Measurements from ENCODE around the gene AFF1.
A peak's percentile ranks its signal among the peaks of the same experiment; 100 is the strongest.

Gene AFF1

DNA sequence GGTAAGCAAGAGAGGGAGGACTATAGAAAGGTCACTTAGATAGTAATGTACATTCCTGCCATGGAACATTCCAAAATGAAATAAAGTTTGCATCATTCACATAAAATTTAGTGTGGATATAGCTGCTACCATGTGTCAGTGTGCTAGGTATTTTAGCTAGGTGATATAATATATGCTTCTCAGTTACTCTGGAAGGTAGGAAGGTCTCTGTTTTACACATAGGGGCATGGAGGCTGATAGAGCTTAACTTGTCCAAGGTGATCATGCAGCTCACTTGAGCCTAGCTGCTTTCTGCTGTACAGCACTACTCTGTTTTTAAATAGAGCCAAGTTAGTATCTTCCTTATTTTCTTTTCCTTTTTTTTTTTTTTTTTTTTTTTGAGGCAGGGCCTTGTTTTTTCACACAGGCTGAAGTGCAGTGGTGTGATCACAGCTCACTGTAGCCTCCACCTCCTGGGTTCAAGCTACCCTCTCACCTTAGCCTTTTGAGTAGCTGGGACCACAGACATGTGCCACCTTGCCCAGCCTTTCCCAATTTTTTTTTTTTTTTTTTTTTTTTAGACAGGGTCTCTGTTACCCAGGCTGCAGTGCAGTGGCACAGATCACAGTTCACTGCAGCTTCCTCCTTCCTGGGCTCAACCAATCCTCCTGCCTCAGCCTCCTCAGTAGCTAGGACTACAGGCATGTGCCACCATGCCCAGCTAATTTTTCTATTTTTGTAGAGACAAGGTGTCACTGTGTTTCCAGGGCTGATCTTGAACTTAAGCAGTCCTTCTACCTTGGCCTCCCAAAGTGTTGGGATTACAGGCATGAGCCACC is 10.4 kb downstream of the AFF1 start:
- FAIRE-seq = no peak
- DNase-seq (ENCODE audit: extremely low spot score, insufficient read length, low read depth) = no peak

DNA sequence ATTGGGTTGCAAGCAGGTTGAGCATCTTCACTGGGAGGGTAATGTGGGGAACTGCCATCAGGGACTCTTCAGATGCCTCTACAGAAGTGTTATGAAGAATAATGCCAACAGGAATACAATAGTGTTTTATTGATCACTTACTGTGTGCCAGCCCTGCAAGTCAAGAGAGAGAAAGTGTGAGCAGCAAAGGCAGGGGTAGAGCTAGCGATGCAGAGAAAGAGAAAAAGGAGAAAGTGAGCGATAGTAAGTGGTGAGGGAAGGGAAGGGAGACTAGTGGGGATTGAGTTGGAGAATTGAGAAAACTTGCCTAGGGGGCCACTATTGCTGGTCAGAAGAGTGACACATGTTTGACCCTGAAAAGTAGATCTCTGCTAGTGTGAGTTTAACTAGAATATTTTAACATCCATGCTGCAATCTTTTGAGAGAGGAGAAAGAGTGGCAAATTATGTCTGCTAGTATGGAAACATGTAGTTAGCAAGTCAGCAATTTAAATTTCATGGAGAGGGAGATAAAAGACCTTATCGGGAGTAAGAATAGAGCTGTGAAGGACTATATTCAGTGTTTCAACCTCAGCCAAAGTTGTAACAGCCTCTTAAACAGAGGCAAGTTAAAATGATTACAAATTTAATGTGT is 12.2 kb downstream of the AFF1 start:
- FAIRE-seq (peak; percentile 21), DNase-seq (ENCODE audit: extremely low spot score, insufficient read length, low read depth) (no peak)

DNA sequence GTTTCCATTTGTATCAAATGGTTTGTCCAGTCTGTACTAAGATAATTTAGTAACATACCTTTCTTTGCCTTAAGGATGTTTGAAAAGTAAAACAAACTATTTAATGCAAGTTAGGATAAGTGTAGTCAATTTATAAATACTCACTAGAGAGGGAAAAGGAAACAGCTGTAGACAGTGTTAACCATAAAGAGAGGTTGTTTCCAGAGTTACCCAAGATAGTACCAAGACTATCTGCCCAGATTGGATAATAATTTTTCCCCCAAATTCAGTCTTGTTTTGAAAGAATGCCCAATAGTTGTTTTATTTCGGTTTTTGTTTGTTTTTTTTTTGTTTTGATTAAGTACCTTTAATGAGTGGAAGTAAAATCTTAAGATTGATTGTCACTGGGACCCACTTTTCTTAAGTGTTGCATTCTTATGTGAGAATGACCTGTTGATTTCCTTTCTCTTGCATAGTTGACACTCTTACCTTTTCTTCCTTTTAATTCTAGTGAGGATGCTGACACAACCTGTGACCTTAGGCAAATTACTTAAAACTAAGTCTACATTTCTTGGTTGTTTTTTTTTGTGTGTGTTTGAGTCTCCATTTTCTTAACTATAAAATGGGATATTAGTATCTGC is 12.8 kb downstream of the AFF1 start:
- FAIRE-seq = peak; percentile 38

DNA sequence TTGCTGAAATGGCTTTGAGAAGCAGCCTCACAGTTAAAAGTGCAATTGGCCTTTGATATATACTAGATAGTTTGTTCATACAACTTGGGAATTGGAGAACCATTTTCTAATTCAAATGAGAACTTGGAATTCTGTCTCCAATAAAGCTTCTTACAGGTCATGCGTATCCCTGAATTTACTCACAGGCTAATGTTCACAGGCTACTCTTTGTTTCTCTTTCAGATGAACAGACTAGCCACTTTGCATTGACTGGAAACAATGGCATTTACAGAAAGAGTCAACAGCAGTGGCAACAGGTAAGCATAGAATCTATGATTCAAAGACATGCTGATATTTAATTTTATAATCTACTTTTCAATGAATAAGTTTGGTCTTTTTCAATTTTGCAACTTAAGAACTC is 13.5 kb downstream of the AFF1 start:
- peak; percentile 58 for FAIRE-seq
- no peak for DNase-seq (ENCODE audit: extremely low spot score, insufficient read length, low read depth)

More for the DNA sequence above, 12.8 kb downstream of the AFF1 start:
- DNase-seq (ENCODE audit: extremely low spot score, insufficient read length, low read depth) = no peak

DNA sequence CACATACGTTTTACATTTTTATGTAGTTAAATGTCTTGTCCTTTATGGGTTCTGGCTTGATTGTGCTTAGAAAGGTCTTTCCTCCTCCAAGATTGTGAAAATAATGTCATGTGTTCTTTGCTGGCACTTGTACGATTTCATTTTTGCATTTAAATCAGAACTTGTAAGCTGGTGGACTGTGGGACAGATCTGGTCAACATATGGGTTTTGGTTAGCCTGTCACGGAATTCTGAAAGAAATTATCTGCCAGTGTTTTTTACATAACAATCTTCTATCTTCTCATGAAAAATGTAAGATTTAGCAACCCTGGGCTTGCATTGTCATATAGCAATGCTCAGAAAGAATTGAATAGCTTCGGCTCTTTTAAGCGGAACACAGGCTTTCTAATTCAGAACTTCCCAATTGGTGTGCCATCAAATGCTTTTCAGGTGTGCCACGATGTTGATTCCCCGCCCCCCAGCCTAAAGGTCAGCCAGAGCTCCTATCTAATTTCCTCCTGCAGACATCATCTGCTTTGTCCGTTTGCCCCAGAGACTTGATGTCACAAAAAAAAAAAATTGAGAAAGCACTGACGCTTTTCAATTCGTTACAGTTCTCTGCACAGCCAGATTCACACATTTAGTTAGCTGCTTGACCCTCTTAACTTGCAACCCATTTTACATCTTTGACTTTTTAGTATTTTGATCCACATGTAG is 16.2 kb downstream of the AFF1 start:
- DNase-seq (ENCODE audit: extremely low spot score, insufficient read length, low read depth) (no peak), FAIRE-seq (no peak)

DNA sequence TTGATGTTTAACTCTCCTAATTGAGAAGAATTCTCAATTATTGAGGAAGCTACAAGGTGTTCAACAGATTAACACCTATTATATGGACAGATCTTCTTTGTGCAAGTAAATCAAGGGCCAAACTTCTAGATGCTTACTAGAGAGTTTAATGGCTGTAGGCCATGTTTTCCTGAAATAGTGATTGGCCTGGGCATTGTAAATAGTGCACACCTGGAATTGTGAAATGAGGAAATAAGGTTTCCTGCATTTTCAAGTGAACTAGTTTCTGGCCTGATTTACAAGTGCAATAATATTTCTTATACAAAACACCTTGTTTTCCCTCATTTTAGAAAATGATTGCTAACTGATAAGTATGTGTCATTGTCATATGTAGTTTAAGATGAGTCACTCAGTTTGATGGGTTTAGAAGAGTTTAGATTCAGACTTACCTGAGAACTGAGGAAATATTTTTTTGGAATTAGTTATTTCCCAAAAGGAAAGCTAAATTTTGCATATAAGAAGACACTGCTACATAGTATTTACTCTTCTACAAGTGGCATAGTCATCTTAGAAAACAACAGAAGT is 21.2 kb downstream of the AFF1 start:
- DNase-seq (ENCODE audit: extremely low spot score, insufficient read length, low read depth) (no peak), FAIRE-seq (peak; percentile 35)

DNA sequence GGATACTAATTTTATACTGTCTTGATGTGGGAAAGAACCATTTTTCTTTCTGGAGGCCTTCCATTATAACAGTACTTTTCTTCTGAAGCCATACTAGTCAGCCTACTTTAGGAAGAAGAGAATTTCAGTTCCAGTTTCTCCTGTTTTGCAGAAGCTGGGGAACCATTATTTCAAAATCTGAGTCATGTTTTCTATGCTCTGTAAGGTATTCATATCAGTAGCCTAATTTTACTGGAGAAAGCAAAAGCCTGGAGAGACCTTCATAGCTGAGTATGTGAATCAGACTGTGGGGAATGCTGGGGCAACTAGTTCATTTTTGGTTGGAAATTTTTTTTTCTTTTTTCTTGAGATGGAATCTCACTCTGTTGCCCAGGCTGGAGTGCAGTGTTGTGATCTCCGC is 22.4 kb downstream of the AFF1 start:
- peak; percentile 69 for FAIRE-seq
- no peak for DNase-seq (ENCODE audit: extremely low spot score, insufficient read length, low read depth)

DNA sequence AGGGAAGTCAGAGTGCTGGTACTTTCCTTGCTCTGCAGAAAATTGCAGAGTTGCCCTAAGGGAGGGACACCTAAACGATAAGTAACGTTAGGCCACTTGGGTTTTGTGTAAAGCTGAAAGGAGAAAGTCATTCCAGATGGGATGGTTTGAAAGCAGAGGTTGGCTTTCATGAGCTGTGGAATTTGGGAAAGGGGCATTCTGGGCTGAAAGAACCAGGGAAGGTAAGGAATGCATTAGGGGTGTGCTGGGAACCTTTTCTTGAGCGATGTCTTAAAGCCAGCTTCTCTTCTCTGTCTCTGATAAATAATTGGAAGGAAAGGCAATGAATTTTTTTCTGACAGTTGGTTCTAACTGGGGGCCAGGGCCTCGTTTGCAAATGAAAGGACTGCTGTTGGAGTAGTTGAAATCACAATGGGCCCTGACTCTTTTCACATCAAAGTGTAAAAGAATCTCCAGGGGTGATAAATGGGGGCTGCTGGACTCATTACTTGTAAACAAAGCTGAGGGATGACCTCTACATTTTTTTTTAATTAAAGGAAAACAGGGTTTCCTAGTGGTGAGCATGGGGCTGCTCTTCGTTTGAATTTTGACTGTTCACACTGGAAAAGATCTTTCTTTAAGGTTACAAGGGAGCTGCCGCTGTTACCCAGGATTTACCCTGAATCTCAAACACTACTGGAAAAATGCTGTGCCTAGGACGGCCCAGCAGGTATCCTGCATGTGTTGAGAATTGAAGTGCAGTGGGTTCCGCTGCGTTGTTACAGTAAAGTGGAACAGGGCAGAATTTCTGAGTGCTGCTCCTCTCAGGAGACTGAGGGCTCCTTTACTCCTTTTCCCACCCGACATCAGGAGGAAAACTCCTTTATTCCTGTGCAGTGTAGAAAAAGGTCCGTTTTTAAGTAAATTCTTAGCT is 25.0 kb downstream of the AFF1 start:
- no peak for DNase-seq (ENCODE audit: extremely low spot score, insufficient read length, low read depth)
- FAIRE-seq = peak; percentile 24

DNA sequence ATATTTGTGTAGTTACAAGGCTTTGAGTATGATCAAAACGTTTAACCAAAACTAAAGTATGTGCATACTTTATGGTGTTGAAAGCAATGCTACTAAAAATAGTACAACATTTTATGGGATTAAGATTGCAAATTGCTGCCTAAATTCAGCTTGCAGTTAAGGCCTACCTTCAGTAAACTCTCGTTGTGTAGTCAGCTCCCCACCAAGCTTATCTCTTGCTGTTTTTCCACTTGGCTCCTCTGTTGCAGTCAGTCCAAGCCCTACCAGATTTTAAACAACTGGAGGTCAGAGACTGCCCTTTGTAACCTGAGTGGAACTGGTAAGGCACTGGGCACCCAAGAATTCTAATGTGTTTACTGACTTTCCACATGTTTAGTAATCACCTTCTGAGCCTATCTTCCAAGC is 25.7 kb downstream of the AFF1 start:
- FAIRE-seq = no peak
- no peak for DNase-seq (ENCODE audit: extremely low spot score, insufficient read length, low read depth)

DNA sequence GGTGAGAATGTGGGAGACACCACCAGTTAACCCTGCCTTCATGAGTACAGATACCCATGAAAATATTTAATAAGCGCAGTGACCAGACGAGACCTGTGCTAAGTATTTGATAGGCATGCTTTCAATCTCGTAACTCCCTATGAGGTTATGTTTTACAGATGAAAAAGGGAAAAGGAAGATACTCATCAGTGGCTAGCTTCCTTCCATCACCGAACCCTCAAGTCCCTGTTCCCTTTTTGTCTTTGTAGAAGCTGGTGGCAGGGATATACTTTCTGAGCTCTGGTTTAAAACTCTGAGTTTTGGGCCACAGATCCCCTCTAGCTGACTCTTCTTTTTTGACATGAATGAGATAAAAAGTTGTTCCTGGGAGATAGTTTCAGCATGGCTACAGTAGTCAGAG is 26.3 kb downstream of the AFF1 start:
- FAIRE-seq = peak; percentile 61
- no peak for DNase-seq (ENCODE audit: extremely low spot score, insufficient read length, low read depth)

DNA sequence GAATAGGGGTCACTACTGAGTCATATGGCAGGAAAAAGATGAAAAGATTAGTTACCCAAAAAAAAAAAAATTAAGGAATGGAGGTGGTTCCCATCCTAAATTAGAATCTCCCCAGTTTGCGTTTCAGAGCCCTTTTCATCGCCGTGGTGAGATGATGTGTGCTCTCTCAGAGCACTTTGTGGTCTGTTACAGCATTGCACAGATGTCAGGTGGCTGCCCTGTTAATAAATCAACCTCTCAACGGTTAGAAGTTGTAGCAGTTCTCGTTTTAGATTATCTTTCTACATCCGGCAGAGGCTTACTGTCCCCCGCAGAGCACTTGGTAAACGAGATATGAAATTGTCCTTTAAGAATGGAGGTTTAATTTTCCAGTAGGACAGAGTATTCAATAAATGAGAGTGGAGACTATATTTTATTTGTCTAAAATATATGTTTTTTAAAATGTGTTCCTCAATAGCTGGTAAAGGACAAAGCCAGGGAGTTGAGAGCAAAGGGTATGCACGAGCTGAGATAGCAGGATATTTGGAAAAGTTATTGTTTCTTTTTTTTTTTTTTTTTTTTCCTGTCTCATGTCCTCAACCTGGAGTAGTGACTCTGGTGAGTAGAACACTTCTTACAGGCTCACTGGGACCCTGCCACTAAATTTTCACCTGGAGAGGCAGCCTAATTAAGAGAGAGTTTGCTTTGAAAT is 26.9 kb downstream of the AFF1 start:
- DNase-seq (ENCODE audit: extremely low spot score, insufficient read length, low read depth) = peak; percentile 36
- peak; percentile 95 for FAIRE-seq

DNA sequence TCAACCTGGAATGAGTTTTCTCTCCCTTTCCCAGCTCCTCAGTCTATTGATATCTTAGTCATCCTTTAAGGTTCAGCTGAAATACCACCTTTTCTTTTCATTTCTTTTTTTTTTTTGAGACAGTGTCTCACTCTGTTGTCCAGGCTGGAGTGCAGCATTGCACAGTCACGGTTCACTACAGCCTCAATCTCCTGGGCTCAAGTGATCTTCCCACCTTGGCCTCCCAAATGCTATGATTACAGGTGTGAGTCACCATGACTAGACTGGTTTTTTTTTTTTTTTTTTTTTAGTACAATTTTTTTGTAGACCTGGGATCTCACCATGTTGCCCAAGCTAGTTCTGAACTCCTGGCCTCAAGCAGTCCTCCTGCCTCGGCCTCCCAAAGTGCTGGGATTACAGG is 28.9 kb downstream of the AFF1 start:
- FAIRE-seq = no peak
- DNase-seq (ENCODE audit: extremely low spot score, insufficient read length, low read depth) = no peak

DNA sequence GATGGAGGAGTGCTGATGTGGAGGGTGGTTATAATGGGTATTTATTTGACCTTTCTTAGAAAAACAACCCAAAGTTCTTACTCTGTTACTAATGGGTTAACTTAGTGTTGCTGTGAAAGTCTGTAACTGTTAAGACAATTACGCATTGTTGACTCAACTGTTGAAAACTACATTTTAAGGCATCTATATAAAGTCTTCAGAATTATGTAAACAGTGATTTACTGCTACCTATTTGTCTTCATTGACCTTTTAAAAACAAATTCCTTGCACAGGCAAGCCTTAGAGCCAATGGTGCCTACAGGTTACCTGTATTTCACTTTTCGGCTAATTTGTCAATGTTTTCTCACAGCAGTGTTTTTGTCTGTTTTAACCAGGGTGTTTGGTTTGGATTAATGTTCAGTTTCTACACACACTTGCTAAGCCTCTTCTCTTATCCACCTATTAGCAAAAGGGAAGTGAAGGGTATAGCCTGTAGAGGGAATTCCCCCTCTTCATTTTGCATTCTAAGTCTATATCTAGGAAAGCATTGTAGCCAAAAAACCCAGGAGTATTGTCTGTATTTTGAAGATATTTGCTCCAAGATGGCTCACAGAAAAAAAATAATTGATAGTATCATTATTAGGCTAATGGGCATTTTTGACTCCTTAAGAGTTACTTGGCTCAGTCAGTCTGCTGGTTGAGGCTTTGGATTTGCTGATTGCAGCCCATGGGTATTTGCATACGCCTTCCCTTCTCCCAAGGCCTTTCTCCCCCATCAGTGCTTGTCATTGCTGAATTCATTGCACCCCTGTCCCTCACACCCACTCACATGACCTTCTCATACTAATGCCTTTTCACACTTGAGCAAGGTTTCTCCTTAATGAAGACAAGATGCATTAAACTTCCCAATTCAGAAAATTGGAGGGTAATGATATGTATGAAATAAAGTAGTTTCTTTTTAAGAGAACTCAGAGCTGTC is 30.5 kb downstream of the AFF1 start:
- peak; percentile 81 for FAIRE-seq
- no peak for DNase-seq (ENCODE audit: extremely low spot score, insufficient read length, low read depth)

DNA sequence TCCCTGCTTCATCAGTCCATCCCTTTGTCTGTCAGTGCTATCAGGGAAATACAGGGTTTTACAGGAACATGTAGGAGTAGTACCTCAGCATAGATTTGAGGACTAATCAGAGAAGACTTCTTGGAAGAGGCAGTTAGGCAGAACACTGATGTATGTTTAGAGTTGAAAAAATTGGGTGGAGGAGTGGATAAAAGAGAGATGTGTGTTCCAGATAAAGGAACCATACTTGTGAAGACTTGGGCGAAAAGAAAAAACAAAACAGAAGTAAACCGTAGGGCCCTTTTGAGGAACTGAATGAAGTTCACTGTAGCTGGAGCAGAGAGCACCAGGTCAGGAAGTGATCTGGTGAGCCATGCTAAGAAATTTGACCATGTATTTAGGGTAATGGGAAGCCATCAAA is 32.3 kb downstream of the AFF1 start:
- peak; percentile 55 for FAIRE-seq

DNA sequence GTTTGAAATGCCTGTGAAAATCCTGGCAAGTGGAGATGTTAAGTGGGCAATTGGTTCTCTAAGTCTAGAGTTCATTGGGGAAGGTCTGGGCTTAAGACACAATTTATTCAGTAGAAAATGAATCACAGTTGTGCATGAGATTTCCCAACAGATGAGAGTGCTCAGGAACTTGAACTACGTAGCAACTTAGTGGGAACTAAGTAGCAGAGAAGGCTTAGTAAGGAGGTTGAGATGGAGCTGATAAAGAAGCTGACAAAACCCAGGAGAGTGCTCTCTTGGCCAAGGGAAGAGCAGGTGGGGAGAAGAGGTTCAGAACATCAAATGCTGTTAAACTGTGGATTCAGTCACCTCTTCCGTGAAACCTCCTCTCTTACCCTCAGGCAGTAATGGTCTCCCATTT is 33.0 kb downstream of the AFF1 start:
- DNase-seq (ENCODE audit: extremely low spot score, insufficient read length, low read depth) (no peak), FAIRE-seq (no peak)

More for the DNA sequence above, 32.3 kb downstream of the AFF1 start:
- DNase-seq (ENCODE audit: extremely low spot score, insufficient read length, low read depth) = no peak

DNA sequence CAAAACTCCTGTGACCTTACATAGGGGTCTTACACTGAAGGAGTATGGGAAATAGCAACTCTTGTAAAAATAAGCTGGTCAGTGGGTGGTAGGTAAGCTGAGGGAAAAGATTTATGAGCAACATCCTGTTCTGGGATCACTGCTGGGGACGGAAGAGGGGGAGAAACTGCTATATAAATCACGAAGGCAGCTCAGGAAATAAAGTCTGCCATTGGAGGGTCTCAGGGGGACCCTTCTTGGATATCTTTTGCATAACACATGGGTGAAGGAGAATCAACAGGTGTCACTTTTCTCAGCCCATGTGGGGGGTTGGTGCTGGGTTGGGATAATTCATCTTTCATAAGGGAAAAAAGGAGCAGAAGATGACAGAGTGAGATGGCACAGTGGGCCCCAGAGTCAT is 33.7 kb downstream of the AFF1 start:
- no peak for DNase-seq (ENCODE audit: extremely low spot score, insufficient read length, low read depth)
- no peak for FAIRE-seq

DNA sequence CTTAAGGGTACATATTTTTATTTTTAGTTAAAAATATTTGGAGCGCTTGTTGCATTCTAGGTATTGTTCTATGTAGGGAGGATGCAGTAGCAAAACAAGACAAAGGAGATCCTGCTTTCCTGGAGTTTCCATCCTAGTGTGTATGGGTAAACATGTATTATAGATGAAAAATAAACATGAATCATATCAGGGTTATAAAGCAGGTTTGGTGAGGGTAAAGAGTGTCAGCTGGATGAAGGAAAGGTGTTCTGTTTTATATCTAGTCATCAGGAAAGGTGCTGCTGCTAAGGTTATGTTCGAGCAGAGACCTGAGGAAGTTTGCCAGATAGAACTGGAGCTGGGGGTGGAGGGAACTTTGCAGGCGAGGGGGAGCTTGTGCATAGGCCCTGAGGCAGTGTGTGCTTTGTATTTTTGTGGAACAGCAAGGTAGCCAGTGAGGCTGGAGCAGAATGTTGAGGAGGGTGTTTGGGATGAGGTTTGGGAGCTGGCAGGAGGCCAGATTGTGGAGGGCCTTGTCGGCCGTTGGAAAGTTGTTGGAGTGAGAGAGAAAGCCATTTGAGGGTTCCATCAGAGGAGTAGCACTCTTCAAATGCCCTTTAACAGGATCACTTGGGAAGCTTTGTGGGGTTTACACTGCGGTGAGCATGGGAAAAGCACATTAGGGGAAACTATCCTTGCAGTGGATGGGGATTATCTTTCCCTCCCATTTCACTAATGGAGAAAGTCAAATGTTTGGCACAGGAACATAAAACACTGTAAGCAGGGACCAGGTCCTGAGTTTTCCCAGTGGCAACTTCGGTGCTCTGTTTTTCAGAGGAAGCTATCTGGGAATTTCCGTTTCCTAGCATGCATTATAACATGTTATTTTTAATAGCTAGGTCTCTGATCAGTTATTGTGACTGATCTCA is 35.9 kb downstream of the AFF1 start:
- FAIRE-seq = no peak

More for the DNA sequence above, 35.9 kb downstream of the AFF1 start:
- no peak for DNase-seq (ENCODE audit: extremely low spot score, insufficient read length, low read depth)
